Fibroblast of skin of right quadriceps (primary cell): ENCODE results near the gene SARM1.
"Not testable (repeated sequence)": the region's sequence is repeated elsewhere in the genome, so short reads cannot be mapped to it uniquely, and the experiment has no call there.

Source experiments
- DNase-seq: peaks from one replicate; pipeline ENCODE4 v3.0.0-alpha.2; 2013

The SARM1 gene

DNA sequence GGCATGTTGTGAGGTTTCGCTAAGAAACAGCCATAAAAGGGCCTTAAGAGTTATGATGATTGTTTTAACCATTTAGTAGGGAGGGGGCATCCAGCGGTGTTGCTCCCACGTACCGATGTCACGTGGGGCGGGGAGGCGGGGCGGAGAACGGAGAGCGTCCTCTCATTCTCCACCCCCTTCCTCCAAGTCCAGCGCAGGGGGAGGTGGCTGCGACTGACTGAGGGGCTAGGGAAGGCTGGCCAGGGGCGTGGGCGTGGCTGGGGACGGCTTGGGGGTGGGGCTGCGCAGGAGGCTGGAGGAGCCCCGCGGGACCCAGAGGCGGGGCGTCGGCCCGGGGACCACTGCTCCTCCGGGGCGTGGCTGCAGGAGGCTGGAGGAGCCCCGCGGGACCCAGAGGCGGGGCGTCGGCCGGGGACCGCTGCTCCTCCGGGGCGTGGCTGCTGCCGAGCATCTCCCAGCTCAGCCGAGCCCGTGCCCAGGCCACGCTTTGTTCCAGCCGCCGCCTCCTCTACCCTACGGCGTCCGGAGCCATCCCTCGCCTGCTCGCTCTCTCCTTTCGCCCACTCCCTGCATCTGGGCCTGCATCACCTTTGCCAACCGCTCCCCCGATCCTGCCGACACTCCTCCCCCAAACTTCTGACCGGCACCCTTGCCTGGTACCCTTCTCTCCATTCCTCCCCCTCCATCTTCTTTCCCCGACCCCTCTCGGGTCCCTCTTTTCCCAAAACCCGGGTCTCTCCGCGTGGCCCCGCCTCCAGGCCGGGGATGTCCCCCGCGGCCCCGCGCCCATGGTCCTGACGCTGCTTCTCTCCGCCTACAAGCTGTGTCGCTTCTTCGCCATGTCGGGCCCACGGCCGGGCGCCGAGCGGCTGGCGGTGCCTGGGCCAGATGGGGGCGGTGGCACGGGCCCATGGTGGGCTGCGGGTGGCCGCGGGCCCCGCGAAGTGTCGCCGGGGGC is at the start of gene SARM1:
Gene SARM1 (plus strand): TSS at position 450 of the 958 bp plus-strand sequence. CDS start 339 bp downstream, at position 789.
- peak; percentile 93 for DNase-seq

GRCh38 chr17:28324267-28324745 is 47.2 kb upstream of the SARM1 start:
- DNase-seq: no peak

DNA sequence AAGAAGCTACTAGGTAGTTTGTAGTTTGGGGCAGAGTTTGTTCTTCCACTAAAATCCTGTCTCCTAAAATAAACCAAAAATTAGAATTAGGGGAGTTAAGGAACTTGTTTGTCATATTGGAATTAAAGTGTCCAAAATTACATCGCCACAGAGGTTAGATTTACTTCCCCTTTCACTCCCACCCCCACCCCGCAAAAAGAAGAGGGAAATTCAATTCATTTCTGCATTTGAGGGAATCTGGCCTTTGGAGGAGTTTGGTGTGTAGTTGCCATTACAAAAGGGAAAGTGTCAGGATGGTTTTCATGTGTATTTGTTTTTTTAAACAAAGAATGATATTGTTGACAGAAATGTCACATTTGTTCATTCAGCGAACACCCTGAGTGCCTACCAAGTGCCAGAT is 46.7 kb upstream of the SARM1 start:
- DNase-seq: no peak

DNA sequence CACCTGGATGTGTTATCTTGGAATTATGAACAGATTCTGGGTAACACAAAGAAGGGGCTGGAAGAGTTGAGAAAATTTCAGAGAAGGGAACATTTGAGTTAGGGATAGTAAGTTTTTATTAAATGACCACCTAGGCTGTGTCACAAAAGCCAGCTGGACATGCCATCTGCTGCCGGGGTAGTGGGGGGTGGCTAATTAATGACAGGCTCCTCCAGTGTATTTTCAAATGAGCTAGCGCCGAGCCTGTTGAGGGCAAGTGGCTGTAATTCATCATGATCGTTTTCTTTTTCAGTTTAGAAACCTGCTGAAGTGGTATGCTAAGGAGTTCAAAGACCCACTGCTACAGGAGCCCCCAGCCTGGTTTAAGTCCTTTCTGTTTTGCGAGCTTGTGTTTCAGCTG is 46.3 kb upstream of the SARM1 start:
- no peak for DNase-seq

DNA sequence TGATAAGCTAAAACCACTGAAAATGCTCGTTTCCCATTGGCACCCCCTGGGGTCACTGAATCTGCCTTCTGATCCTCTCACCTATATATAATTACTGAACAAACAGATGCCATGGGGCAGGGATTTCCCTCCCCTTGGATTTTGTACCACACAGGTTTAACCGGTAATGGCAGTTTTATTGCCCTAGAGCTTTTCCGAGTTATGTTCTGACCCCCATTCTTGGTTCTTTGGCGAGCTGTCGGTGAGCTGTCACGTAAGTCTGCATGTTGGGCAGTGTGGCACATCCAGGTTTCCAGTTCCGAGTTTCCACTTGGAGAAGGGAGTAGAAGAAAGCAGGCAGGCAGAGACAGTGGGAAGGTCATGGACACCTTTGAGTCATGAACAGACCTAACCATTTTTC is 45.4 kb upstream of the SARM1 start:
- DNase-seq: no peak

- no peak for DNase-seq
These were observed 44.4 kb upstream of the SARM1 start for GRCh38 chr17:28327031-28327607.

- no peak for DNase-seq
These were observed 43.8 kb upstream of the SARM1 start for GRCh38 chr17:28327709-28328108.

DNA sequence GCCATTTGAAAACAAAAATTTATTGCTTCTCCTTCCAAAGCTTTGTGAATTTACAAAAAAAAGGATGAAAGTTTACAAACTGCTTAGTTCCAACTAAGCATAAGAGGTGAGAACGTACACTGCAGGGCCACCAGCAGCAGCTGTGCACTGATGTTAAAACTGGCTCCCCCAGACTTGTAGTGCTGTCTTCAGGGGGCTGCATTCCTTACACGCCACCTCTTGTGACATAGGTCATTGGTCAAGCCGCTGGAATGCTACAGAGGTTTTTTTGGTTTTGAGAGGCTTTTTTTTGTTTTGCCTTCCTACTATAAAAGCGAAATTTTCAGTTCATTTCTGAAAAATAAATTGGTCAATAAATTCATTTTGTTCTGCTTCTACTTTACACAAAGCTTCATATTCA is 43.2 kb upstream of the SARM1 start:
- DNase-seq: no peak

DNA sequence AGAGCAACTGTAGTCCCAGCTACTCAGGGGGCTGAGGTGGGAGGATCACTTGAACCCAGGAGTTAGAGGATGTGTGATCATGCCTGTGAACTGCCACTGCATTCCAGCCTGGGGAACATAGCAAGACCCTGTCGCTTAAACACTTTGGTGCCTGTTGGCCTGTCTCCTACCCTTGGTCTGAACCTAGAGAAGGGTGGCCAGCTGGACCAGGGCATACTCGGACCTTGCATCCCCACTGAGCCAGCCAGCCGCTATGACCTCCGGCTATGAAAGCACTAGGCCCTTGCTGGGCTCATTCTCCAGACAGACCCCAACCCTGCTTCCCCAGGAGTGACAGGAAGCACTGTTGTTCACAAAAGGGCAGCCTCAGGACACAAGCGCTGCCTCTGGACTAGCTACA is 40.8 kb upstream of the SARM1 start:
- DNase-seq: no peak

- no peak for DNase-seq
These were observed 39.5 kb upstream of the SARM1 start for GRCh38 chr17:28331891-28332420.

DNA sequence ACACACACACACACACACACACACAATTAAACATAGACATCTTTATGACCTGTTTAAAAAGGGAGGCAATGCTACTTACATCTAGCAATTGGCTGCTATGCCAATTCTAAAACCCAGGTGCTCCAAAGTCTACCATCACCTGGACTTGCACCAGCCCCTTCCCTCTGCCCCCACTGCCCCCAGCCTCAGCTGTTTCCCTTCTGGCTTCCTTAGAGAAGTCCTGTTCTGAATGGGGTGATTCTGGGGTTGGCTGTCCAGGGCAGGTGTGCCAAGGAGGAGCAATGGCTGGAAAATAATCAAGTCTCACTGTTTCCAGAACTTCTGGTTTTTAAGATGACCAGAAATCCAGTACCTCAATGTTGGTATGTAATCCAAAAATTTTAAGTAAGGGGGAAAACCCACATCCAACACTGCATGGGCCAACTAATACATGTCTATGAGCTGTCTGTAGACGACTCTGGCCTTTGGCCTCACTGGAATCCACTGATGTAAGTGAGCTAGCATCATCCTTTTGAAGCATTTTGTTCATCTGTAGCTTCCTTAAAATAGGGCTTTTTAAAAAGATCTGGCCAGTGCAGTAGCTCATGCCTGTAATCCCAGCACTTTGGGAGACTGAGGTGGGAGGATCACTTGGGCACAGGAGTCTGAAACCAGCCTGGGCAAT is 38.3 kb upstream of the SARM1 start:
- DNase-seq: no peak

DNA sequence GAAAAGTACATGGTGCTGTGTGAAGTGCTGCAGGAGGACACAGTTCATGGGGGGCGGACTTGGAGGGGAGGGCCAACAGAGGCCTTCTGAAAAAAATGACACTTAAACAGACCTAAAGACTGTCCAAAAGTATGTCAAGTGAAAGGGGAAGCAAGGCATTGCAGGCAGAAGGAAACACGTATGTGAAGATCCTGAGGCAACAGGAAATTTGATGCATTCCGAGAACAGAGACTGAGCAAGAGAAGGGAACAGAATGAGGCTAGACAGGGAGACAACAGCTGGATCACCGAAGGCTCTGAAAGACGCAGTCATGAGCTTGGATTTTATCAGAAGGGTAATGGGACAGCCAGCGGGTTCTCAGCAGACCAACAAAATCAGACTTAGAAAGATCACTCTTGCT is 37.3 kb upstream of the SARM1 start:
- DNase-seq: no peak

DNA sequence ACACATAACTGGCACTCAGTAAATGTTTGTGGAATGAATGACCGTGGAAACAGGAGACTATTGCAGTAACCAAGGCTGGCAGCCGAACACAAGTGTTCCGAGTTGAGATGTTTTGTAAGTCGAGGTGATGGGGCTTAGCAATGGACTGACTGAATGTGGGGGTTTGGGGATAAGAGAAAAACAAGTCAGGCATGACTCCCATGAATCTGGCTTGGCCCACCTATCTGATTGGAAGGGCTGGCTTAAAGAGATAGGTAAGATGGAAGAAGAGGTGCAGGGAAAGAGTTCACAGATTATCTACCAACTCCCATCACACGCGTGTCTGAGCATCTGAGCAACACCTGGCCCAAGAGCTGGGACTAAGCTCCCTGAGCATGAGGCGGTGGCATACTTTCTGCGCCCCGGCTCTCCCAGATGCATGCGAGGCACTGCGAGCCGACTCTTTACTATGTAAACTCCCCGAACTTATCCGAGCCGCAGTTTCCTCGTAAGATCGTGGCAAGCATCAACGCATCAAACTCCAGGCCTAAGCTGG is 36.8 kb upstream of the SARM1 start:
- no peak for DNase-seq

DNA sequence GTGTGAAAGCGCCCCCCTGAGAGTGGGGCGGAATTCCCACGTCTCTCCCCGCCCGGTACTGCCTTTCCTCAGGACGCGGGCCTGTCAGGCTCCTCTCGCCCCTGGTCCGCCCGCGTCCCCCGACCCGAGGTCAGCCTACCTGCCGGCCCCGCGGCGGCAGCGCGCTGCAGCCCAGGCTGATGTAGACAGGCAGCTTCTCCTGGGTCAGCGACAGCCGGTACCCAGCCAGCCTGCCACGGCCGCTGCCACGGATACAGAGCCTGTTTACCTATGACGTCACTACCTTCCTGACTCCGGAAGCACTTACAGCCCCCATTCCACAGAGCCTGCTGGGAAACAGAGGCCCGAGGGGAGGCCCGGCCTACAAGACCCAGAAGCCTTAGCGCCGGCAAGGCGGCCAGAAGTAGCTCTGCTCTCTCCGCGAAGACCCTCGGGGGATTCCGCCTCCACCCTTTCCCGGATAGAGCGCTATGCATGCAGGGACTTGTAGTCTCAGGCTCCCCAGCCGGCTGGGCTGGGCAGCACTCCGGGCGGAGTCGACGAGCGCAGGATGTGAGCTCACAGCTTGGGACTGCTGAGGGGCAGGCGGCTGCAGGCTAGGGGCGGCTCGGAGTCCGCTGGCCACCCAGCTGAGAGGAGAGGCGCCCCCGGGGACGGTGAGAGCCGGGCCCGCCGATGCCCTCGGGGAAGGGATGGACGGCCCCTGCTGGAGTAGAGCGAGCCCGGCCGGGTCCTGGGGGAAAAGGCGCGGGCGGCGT is 36.1 kb upstream of the SARM1 start, which contains the start of the genes IFT20 and TNFAIP1:
Gene IFT20 (minus strand): TSS at position 272 of the 758 bp plus-strand sequence. CDS start 3,487 bp downstream, outside the sequence.
Gene TNFAIP1 (plus strand): TSS at position 561 of the 758 bp plus-strand sequence. CDS start 3,761 bp downstream, outside the sequence.
- DNase-seq: peak; percentile 100

DNA sequence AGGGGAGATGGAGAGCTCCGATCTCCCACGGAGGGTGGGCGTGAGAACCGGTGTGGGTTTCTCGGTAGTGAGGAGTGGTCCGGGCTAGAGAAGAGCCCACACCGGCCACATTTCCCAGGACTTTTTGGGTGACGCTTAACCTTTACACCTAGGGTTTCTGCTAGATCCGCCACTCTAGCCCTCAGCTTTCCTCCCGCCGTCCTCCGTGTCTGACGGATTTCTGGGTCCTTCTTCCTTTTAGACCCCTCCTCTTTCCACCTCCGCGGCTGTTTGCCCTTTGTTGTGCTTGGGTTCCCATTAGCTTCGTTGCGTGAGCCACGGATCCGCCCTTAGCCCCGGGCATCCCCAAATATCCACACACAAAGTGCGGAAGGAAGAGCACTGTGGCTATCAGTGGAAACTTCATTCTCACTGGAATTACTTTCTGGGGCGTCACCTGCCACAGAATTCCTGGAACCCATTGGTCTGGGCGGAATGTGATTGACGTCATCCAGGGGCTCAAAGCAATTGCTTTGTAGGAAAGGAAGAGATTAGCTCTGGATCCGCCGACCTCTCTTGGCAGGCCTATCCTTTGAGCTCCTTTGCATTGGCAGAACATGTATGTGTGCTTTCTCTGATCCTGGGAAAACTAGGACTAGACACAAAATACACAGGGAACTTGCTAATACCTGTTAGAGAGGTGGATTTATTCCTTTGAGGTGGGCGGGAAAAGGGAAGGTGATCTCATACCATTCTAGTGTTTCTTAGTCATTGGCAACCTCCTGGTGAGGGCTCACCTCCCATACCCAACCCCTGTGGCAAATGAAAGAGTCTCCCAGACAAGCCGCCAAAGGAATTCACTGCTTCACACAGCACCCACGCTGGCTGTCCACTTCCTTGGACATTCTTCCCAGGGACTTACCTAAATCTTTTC is 35.3 kb upstream of the SARM1 start:
- peak; percentile 89 for DNase-seq

- DNase-seq: peak; percentile 65
These were observed 33.3 kb upstream of the SARM1 start for GRCh38 chr17:28338056-28338768.

DNA sequence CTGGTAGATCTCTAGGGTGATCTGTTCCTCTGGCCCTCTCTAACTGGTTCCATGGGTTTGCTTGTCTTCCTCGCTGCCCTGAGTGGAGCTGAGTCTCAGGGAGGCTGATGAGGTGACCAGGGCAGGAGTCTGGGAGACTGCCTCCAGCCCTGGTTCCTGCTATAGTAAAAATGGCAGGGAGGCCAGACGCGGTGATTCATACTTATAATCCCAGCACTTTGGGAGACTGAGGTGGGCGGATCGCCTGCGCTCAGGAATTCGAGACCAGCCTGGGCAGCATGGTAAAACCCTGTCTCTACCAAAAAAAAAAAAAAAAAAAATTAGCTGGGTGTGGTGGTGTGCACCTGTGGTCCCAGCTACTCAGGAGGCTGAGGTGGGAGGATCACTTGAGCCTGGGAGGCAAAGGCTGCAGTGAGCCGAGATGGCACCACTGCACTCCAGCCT is 32.7 kb upstream of the SARM1 start:
- not testable (repeated sequence) for DNase-seq

DNA sequence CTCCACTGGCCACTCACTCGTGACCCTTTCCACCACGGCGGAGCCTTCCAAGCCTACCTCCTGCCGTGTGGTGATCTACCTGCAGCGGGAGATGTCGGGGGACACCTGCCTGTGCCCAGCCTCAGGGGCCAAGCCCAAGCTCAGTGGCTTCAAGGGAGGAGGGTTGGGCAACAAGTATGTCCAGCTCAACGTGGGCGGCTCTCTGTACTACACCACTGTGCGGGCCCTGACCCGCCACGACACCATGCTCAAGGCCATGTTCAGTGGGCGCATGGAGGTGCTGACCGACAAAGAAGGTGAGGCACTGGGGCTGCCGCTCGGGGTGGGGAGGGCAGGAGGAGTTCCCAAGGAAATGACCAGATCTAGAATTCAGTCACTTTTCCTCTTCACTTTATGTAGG is 32.1 kb upstream of the SARM1 start:
- DNase-seq: no peak

DNA sequence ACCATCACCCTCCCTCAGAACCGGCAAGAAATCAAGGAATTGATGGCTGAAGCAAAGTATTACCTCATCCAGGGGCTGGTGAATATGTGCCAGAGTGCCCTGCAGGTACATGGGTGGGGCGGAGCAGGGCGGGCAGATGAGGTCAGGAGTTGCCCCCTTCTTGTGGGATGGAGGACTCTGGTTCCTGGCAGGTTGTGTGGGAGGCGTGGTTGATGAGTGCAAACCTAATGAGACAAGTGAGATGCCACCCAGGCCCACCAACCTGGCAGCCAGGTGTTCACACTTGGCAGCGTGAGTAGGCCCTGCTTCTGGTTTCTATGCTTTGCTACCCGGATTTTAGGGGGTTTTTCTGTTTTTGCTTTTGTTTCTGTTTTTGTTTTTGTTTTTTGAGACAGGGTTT is 31.1 kb upstream of the SARM1 start:
- DNase-seq: no peak

DNA sequence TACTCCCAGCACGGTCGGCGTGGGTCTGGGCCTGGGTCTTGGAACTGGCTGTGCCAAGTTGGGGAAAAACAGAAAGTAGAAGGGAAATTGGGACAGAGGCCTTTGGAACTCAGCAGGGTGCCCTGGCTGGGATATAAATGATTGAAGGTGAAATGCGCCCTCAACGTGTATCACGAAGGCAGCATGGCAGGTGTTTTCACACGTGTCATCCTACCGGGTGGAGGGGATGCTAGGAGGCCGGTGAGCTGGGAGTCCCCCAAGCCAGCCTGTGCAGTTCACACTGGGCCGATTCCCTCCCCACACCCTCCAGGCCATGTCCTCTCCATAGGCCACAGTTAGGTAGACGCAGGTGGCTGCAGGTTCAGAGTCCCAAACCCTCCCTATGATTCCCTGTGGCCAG is 30.0 kb upstream of the SARM1 start:
- DNase-seq: no peak
